AG10803 (cell line): Measurements from ENCODE around the gene RNF11.

Experiments
- DNase-seq: peaks from one replicate; pipeline ENCODE4 v3.0.0; 2010; ENCODE audit warnings: low read depth
- H3K4me3 ChIP-seq: 2 replicates; pipeline ENCODE4 v1.5.1; 2011; ENCODE audit warnings: mild to moderate bottlenecking, low read length, control low read depth
- CTCF ChIP-seq: conservative IDR thresholded peaks from 2 replicates; pipeline ENCODE4 v1.5.1; 2011; ENCODE audit warnings: mild to moderate bottlenecking, low read length, control low read depth, inconsistent platforms

The RNF11 gene

GRCh38 chr1:51203121-51203873 lies 32.8 kb upstream of the RNF11 start:
- H3K4me3 ChIP-seq = no peak overlapping the region
- no peak for DNase-seq
- TF ChIP-seq CTCF = no peak

GRCh38 chr1:51203874-51204245 lies 32.2 kb upstream of the RNF11 start:
- H3K4me3 ChIP-seq = no peak overlapping the region
- no peak for TF ChIP-seq CTCF
- no peak for DNase-seq

GRCh38 chr1:51210055-51210454 lies 26.0 kb upstream of the RNF11 start:
- no peak overlapping the region for H3K4me3 ChIP-seq
- TF ChIP-seq CTCF = no peak
- DNase-seq = no peak

- no peak overlapping the region for H3K4me3 ChIP-seq
- no peak for DNase-seq
- TF ChIP-seq CTCF = no peak
Observed at GRCh38 chr1:51210676-51211075, 25.4 kb upstream of the RNF11 start.

GRCh38 chr1:51214615-51215131 lies 21.4 kb upstream of the RNF11 start:
- DNase-seq = peak; percentile 93
- no peak overlapping the region for H3K4me3 ChIP-seq
- no peak for TF ChIP-seq CTCF

- H3K4me3 ChIP-seq = no peak overlapping the region
- DNase-seq = peak; percentile 33
- TF ChIP-seq CTCF = no peak
Observed at GRCh38 chr1:51215169-51215568, 20.9 kb upstream of the RNF11 start.

GRCh38 chr1:51216631-51217030 lies 19.4 kb upstream of the RNF11 start:
- TF ChIP-seq CTCF = no peak
- H3K4me3 ChIP-seq = no peak overlapping the region
- no peak for DNase-seq
